K562 (cell line): ENCODE measurements around the gene PTPN13. TPM values are rescaled to one million over a fixed set of nuclear protein-coding genes. Genes with fewer than 3 reads are reported as not detected.

ENCODE experiments used
- CXXC5 ChIP-seq: fragments of 250-450 bp; sonication (Bioruptor Pico); IDR thresholded peaks from 2 replicates; pipeline ENCODE4 v1.8.0; 2022; ENCODE audit warnings: inconsistent platforms, mild to moderate bottlenecking, moderate library complexity
- GATAD2B ChIP-seq: fragments of 450-650 bp; IDR thresholded peaks from 2 replicates; pipeline ENCODE4 v1.6.1; 2017; ENCODE audit warnings: mild to moderate bottlenecking, borderline replicate concordance
- HLTF ChIP-seq: fragments of 450-650 bp; IDR thresholded peaks from 2 replicates; pipeline ENCODE4 v1.6.1; 2016
- HMG20A ChIP-seq: fragments of 450-650 bp; formaldehyde crosslinking; conservative IDR thresholded peaks from 2 replicates; pipeline ENCODE4 v1.4.0; 2020; ENCODE audit warnings: mild to moderate bottlenecking, mixed read lengths
- STAG1 ChIP-seq: sonication (generic); formaldehyde crosslinking; IDR thresholded peaks from 2 replicates; pipeline ENCODE4 v1.5.0; 2020; ENCODE audit warnings: missing genetic modification reagents, borderline replicate concordance
- TBP ChIP-seq: optimal IDR thresholded peaks from 2 replicates; pipeline ENCODE3; 2011; ENCODE audit warnings: low read depth, low read length, improper control_type of control experiment
- ZNF197 ChIP-seq: fragments of 200-800 bp; sonication (Bioruptor generic); IDR thresholded peaks from 2 replicates; pipeline ENCODE4 v1.6.1; 2016; ENCODE audit warnings: low read depth, missing genetic modification characterization, missing compliant biosample characterization
- polyA plus RNA-seq, 8 experiments: library from polyadenylated mRNA; depleted of rRNA in 4 of 8; stranded (reverse) in 5 of 8; unstranded in 3 of 8; fragments of >200 nt; fragmentation: Nextera tagmentation in 2 of 8; fragmentation: Illumina TruSeq in 1 of 8; extraction: Ambion mirVana in 2 of 8; extraction: Trizol in 1 of 8; gene quantifications; 2 replicates each; pipeline versions ENCODE4 v1.2.1 to v1.2.3, GENCODE V29; 2011 to 2014; ENCODE audit warnings: inconsistent platforms in 1 of 8, missing spikeins in 1 of 8
- total RNA-seq, 7 experiments: library from RNA; depleted of rRNA in 6 of 7; stranded (reverse); fragments of >200 nt in 6 of 7; fragmentation: Illumina TruSeq in 2 of 7; extraction: Trizol in 2 of 7; gene quantifications; 2 replicates each; pipeline versions ENCODE4 v1.2.1 to v1.2.3, GENCODE V29; 2011 to 2021; ENCODE audit warnings: low replicate concordance in 1 of 7
- TF ChIP-seq, protein P1 (sequence below), 3 experiments: IDR thresholded peaks in 2 of 3; conservative IDR thresholded peaks in 1 of 3; 2 replicates each; pipeline ENCODE4 v1.5.1; 2011 to 2012; ENCODE audit warnings: low read length in 3 of 3, mild to moderate bottlenecking in 3 of 3, control low read depth in 2 of 3, improper control_type of control experiment in 1 of 3, inconsistent platforms in 1 of 3, low read depth in 1 of 3, mixed read lengths in 1 of 3, moderate library complexity in 1 of 3; ENCODE audit not compliant: insufficient read depth in 2 of 3
- TF ChIP-seq, protein P2 (sequence below): sonication (generic); formaldehyde crosslinking; IDR thresholded peaks from 2 replicates; pipeline ENCODE4 v1.8.1; 2023; ENCODE audit warnings: mild to moderate bottlenecking, missing genetic modification reagents
- TF ChIP-seq, protein P3 (sequence below): fragments of 250-450 bp; sonication (Bioruptor Pico); IDR thresholded peaks from 2 replicates; pipeline ENCODE4 v1.5.0; 2020; ENCODE audit warnings: mild to moderate bottlenecking
- TF ChIP-seq, protein P4 (sequence below): fragments of 250-450 bp; sonication (Bioruptor Pico); IDR thresholded peaks from 2 replicates; pipeline ENCODE4 v1.8.0; 2021; ENCODE audit warnings: mild to moderate bottlenecking, moderate library complexity
- TF ChIP-seq, protein P5 (sequence below): fragments of 450-650 bp; IDR thresholded peaks from 2 replicates; pipeline ENCODE4 v1.6.1; 2016; ENCODE audit warnings: low read depth

PTPN13 gene
- total and polyA plus RNA-seq, 9 of the 15 experiments (the other 6 are each of a cell fraction or from before 2014, with no cell fraction given) = 0.33 TPM; not detected in 8

DNA sequence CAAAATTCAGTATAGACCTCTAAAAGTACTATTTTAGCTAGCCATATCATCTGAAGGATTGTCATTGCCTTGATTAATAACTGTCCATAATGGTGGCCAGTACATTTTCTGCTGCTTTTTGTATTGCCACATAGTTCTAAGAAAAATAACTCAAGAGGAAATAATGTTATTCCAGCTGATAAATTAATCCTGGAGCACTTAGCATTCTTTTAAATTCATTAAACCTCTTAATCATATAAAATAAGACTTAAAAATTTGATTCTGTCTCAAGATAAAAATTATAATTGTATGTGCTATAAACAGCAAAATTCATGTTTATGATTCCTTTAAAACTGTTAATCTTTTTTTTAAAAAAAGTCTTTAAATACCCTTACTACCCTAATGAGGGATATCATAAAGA lies 12.7 kb downstream of the PTPN13 start (continued):
- TF ChIP-seq, protein P1, sequence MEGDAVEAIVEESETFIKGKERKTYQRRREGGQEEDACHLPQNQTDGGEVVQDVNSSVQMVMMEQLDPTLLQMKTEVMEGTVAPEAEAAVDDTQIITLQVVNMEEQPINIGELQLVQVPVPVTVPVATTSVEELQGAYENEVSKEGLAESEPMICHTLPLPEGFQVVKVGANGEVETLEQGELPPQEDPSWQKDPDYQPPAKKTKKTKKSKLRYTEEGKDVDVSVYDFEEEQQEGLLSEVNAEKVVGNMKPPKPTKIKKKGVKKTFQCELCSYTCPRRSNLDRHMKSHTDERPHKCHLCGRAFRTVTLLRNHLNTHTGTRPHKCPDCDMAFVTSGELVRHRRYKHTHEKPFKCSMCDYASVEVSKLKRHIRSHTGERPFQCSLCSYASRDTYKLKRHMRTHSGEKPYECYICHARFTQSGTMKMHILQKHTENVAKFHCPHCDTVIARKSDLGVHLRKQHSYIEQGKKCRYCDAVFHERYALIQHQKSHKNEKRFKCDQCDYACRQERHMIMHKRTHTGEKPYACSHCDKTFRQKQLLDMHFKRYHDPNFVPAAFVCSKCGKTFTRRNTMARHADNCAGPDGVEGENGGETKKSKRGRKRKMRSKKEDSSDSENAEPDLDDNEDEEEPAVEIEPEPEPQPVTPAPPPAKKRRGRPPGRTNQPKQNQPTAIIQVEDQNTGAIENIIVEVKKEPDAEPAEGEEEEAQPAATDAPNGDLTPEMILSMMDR (IDR thresholded peaks at IDR 0.05 in 2 of 3, conservative IDR thresholded peaks at IDR 0.05 in 1 of 3; ENCODE audit: insufficient read depth in 2 of 3, low read depth in 1 of 3, low read length in 3 of 3) = no peak
- TF ChIP-seq ZNF197 (CRISPR knock-in tag) (no peak), HLTF (no peak), GATAD2B (no peak), HMG20A (CRISPR knock-in tag) (no peak), STAG1 (no peak), CXXC5 (CRISPR knock-in tag) (no peak), TBP (no peak)
- TF ChIP-seq, protein P2, sequence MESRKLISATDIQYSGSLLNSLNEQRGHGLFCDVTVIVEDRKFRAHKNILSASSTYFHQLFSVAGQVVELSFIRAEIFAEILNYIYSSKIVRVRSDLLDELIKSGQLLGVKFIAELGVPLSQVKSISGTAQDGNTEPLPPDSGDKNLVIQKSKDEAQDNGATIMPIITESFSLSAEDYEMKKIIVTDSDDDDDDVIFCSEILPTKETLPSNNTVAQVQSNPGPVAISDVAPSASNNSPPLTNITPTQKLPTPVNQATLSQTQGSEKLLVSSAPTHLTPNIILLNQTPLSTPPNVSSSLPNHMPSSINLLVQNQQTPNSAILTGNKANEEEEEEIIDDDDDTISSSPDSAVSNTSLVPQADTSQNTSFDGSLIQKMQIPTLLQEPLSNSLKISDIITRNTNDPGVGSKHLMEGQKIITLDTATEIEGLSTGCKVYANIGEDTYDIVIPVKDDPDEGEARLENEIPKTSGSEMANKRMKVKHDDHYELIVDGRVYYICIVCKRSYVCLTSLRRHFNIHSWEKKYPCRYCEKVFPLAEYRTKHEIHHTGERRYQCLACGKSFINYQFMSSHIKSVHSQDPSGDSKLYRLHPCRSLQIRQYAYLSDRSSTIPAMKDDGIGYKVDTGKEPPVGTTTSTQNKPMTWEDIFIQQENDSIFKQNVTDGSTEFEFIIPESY (CRISPR knock-in tag) = no peak
- TF ChIP-seq, protein P3, sequence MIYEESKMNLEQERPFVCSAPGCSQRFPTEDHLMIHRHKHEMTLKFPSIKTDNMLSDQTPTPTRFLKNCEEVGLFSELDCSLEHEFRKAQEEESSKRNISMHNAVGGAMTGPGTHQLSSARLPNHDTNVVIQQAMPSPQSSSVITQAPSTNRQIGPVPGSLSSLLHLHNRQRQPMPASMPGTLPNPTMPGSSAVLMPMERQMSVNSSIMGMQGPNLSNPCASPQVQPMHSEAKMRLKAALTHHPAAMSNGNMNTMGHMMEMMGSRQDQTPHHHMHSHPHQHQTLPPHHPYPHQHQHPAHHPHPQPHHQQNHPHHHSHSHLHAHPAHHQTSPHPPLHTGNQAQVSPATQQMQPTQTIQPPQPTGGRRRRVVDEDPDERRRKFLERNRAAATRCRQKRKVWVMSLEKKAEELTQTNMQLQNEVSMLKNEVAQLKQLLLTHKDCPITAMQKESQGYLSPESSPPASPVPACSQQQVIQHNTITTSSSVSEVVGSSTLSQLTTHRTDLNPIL = no peak
- TF ChIP-seq, protein P4, sequence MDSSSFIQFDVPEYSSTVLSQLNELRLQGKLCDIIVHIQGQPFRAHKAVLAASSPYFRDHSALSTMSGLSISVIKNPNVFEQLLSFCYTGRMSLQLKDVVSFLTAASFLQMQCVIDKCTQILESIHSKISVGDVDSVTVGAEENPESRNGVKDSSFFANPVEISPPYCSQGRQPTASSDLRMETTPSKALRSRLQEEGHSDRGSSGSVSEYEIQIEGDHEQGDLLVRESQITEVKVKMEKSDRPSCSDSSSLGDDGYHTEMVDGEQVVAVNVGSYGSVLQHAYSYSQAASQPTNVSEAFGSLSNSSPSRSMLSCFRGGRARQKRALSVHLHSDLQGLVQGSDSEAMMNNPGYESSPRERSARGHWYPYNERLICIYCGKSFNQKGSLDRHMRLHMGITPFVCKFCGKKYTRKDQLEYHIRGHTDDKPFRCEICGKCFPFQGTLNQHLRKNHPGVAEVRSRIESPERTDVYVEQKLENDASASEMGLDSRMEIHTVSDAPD = no peak
- TF ChIP-seq, protein P5, sequence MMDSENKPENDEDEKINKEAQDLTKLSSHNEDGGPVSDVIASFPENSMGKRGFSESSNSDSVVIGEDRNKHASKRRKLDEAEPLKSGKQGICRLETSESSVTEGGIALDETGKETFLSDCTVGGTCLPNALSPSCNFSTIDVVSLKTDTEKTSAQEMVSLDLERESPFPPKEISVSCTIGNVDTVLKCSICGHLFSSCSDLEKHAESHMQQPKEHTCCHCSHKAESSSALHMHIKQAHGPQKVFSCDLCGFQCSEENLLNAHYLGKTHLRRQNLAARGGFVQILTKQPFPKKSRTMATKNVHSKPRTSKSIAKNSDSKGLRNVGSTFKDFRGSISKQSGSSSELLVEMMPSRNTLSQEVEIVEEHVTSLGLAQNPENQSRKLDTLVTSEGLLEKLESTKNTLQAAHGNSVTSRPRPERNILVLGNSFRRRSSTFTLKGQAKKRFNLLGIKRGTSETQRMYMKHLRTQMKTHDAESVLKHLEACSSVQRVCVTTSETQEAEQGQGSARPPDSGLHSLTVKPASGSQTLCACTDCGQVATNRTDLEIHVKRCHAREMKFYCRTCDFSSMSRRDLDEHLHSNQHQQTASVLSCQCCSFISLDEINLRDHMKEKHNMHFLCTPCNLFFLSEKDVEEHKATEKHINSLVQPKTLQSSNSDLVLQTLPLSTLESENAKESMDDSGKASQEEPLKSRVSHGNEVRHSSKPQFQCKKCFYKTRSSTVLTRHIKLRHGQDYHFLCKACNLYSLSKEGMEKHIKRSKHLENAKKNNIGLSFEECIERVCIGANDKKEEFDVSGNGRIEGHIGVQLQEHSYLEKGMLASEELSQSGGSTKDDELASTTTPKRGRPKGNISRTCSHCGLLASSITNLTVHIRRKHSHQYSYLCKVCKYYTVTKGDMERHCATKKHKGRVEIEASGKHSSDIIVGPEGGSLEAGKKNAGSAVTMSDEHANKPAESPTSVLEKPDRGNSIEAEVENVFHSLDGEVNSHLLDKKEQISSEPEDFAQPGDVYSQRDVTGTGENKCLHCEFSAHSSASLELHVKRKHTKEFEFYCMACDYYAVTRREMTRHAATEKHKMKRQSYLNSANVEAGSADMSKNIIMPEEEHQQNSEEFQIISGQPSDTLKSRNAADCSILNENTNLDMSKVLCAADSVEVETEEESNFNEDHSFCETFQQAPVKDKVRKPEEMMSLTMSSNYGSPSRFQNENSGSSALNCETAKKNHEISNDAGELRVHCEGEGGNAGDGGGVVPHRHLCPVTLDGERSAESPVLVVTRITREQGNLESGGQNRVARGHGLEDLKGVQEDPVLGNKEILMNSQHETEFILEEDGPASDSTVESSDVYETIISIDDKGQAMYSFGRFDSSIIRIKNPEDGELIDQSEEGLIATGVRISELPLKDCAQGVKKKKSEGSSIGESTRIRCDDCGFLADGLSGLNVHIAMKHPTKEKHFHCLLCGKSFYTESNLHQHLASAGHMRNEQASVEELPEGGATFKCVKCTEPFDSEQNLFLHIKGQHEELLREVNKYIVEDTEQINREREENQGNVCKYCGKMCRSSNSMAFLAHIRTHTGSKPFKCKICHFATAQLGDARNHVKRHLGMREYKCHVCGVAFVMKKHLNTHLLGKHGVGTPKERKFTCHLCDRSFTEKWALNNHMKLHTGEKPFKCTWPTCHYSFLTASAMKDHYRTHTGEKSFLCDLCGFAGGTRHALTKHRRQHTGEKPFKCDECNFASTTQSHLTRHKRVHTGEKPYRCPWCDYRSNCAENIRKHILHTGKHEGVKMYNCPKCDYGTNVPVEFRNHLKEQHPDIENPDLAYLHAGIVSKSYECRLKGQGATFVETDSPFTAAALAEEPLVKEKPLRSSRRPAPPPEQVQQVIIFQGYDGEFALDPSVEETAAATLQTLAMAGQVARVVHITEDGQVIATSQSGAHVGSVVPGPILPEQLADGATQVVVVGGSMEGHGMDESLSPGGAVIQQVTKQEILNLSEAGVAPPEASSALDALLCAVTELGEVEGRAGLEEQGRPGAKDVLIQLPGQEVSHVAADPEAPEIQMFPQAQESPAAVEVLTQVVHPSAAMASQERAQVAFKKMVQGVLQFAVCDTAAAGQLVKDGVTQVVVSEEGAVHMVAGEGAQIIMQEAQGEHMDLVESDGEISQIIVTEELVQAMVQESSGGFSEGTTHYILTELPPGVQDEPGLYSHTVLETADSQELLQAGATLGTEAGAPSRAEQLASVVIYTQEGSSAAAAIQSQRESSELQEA = no peak
